HepG2 (cell line): ENCODE data around the gene IP6K1. TPM values are rescaled to one million over a fixed set of nuclear protein-coding genes. Genes with fewer than 3 reads are reported as not detected.

Experiments used
- ATAC-seq: fragments of 200-7000 bp; cut with Tn5 transposase; 3 replicates; pipeline ENCODE4 v1.9.1; 2020; ENCODE audit warnings: mild to moderate bottlenecking, moderate library complexity
- BruUV-seq: library from RNA; stranded (reverse); fragments of 400-500 nt; replicated peaks from 2 replicates; lab custom pipeline; 2021; lab: Mats Ljungman, UMichigan
- CTCF ChIA-PET: fragments of 300-600 bp; formaldehyde crosslinking; extraction: SDS; loops from one replicate; lab custom pipeline; 2021; ENCODE audit warnings: low total read pairs, inconsistent platforms, low intra/inter-chr PET ratio; lab: Yijun Ruan, JAX
- POLR2A ChIA-PET: fragments of 350-600 bp; sonication (Branson Sonifier 250); formaldehyde crosslinking; loops from one replicate; lab custom pipeline; 2020; ENCODE audit warnings: antibody characterized with exemption, inconsistent platforms; lab: Yijun Ruan, JAX
- DNase-seq: peaks from one replicate; pipeline ENCODE4 v3.0.0-alpha.2; 2015; ENCODE audit warnings: low spot score
- FAIRE-seq: peaks from 3 replicates; lab custom pipeline; 2011; peaks lifted over from hg19 to GRCh38; lab: Jason Lieb, UNC
- H2AFZ ChIP-seq: one replicate; pipeline ENCODE4 v1.6.1; 2011; ENCODE audit warnings: low read length, inconsistent platforms
- H3K27ac ChIP-seq: fragments of 300-600 bp; 3 replicates; pipeline ENCODE4 v1.8.0; 2011; ENCODE audit warnings: mixed run types, mild to moderate bottlenecking, mixed read lengths, low read length, inconsistent platforms; ENCODE audit not compliant: insufficient read depth; ENCODE audit errors: extremely low read length
- H3K27me3 ChIP-seq, 2 experiments: fragments of 200-600 bp in 1 of 2; 2 replicates in 1 of 2; 3 replicates in 1 of 2; pipeline versions ENCODE4 v1.6.0 to v1.8.0; 2011; ENCODE audit warnings: low read length in 2 of 2, mild to moderate bottlenecking in 2 of 2, moderate library complexity in 2 of 2, inconsistent platforms in 1 of 2; ENCODE audit not compliant: insufficient read depth in 2 of 2, control insufficient read depth in 1 of 2
- H3K36me3 ChIP-seq, 2 experiments: fragments of 200-600 bp in 1 of 2; replicated peaks in 1 of 2; 2 replicates in 1 of 2; 3 replicates in 1 of 2; pipeline versions ENCODE4 v1.5.1 to v1.8.0; 2011; ENCODE audit warnings: low read length in 2 of 2, inconsistent platforms in 1 of 2; ENCODE audit not compliant: insufficient read depth in 2 of 2, control insufficient read depth in 1 of 2
- H3K4me1 ChIP-seq: 2 replicates; pipeline ENCODE4 v1.5.1; 2012; ENCODE audit warnings: low read length, inconsistent platforms; ENCODE audit not compliant: insufficient read depth
- H3K4me2 ChIP-seq: 2 replicates; pipeline ENCODE4 v1.6.0; 2011; ENCODE audit warnings: low read depth, low read length, inconsistent platforms
- H3K4me3 ChIP-seq, 3 experiments: fragments of 200-600 bp in 1 of 3; sonication (generic), shearing (Covaris generic) in 1 of 3; replicated peaks in 1 of 3; 2 replicates each; pipeline ENCODE4 v1.5.1; 2011 to 2016; ENCODE audit warnings: low read length in 3 of 3, inconsistent platforms in 2 of 3, low read depth in 2 of 3, mild to moderate bottlenecking in 2 of 3, control low read depth in 1 of 3, mixed read lengths in 1 of 3; ENCODE audit not compliant: insufficient read depth in 1 of 3
- H3K79me2 ChIP-seq: one replicate; pipeline ENCODE4 v1.6.1; 2011; ENCODE audit warnings: low read length, inconsistent platforms; ENCODE audit not compliant: insufficient read depth
- H3K9ac ChIP-seq: 2 replicates; pipeline ENCODE4 v1.6.0; 2011; ENCODE audit warnings: mild to moderate bottlenecking, low read depth, low read length, inconsistent platforms; ENCODE audit not compliant: insufficient read depth
- H3K9me3 ChIP-seq: 2 replicates; pipeline ENCODE4 v1.5.1; 2012; ENCODE audit warnings: mild to moderate bottlenecking, low read length
- H4K20me1 ChIP-seq: 2 replicates; pipeline ENCODE4 v1.6.0; 2011; ENCODE audit warnings: inconsistent platforms, mild to moderate bottlenecking, low read length, moderate library complexity; ENCODE audit not compliant: insufficient read depth
- CSRNP1 ChIP-seq: sonication (generic); formaldehyde crosslinking; IDR thresholded peaks from 2 replicates; pipeline ENCODE4 v1.8.1; 2023; ENCODE audit warnings: mild to moderate bottlenecking, missing genetic modification reagents
- ESRRA ChIP-seq: sonication (generic); formaldehyde crosslinking; IDR thresholded peaks from 2 replicates; pipeline ENCODE4 v1.5.1; 2020; ENCODE audit warnings: mild to moderate bottlenecking, low read depth, missing genetic modification reagents
- FOXJ3 ChIP-seq: sonication (generic); formaldehyde crosslinking; IDR thresholded peaks from 2 replicates; pipeline ENCODE4 v1.4.0; 2020; ENCODE audit warnings: missing genetic modification reagents, mild to moderate bottlenecking, borderline replicate concordance
- FOXP1 ChIP-seq, 2 experiments: fragments of 450-650 bp in 1 of 2; IDR thresholded peaks; 2 replicates each; pipeline ENCODE4 v1.6.1; 2017 to 2018; ENCODE audit warnings: antibody characterized with exemption in 1 of 2
- HOXA7 ChIP-seq: sonication (generic); formaldehyde crosslinking; IDR thresholded peaks from 2 replicates; pipeline ENCODE4 v1.8.1; 2022; ENCODE audit warnings: mild to moderate bottlenecking, missing genetic modification reagents, moderate library complexity
- PCBP1 ChIP-seq: fragments of 200-400 bp; formaldehyde crosslinking; IDR thresholded peaks from 2 replicates; pipeline ENCODE4 v1.6.1; 2017; ENCODE audit warnings: mild to moderate bottlenecking, low read depth, low read length, borderline replicate concordance
- ZBTB3 ChIP-seq: sonication (generic); formaldehyde crosslinking; IDR thresholded peaks from 2 replicates; pipeline ENCODE4 v1.4.0; 2020; ENCODE audit warnings: low read depth, mild to moderate bottlenecking, moderate library complexity, missing genetic modification reagents, borderline replicate concordance
- ZMAT5 ChIP-seq: sonication (generic); formaldehyde crosslinking; IDR thresholded peaks from 2 replicates; pipeline ENCODE4 v1.5.0; 2020; ENCODE audit warnings: mild to moderate bottlenecking, low read depth, missing genetic modification reagents, borderline replicate concordance
- ZNF225 ChIP-seq: sonication (generic); formaldehyde crosslinking; IDR thresholded peaks from 2 replicates; pipeline ENCODE4 v1.4.0; 2020; ENCODE audit warnings: mild to moderate bottlenecking, missing genetic modification reagents
- ZSCAN9 ChIP-seq: IDR thresholded peaks from 2 replicates; pipeline ENCODE4 v1.6.1; 2016; ENCODE audit warnings: borderline replicate concordance
- ZZZ3 ChIP-seq: sonication (generic); formaldehyde crosslinking; IDR thresholded peaks from 2 replicates; pipeline ENCODE4 v1.4.0; 2020; ENCODE audit warnings: missing genetic modification reagents, mild to moderate bottlenecking, borderline replicate concordance
- WGBS: methylation state at CpG from one replicate; pipeline ENCODE4 v1.1.6; 2017; ENCODE audit warnings: low lambda C conversion rate; 5-methylcytosine and 5-hydroxymethylcytosine counted together
- in situ Hi-C: cut with HindIII; loops from 2 replicates; pipeline ENCODE4 v1.10.0; 2017; ENCODE audit warnings: low pct_unique_long_range_greater_than_20kb; ENCODE audit not compliant: extremely low pct_ligation_motif_present
- intact Hi-C: fragments of 100-400 bp; cut with micrococcal nuclease; formaldehyde crosslinking; loops from one replicate; pipeline ENCODE4 v1.10.0; 2022; ENCODE audit not compliant: unreplicated experiment
- polyA plus RNA-seq, 8 experiments: library from polyadenylated mRNA; depleted of rRNA in 3 of 8; stranded (reverse) in 7 of 8; unstranded in 1 of 8; fragments of >200 nt; fragmentation: Illumina TruSeq in 4 of 8; extraction: Trizol in 4 of 8; gene quantifications; 2 replicates each; pipeline versions ENCODE4 v1.2.1 to v1.2.3, GENCODE V29; 2011 to 2016; ENCODE audit warnings: low read depth in 4 of 8, missing spikeins in 1 of 8, mixed read lengths in 1 of 8; ENCODE audit not compliant: insufficient read depth in 1 of 8
- total RNA-seq, 5 experiments: library from RNA; depleted of rRNA; stranded (reverse); fragments of >200 nt; fragmentation: Illumina TruSeq; extraction: Trizol; gene quantifications; 2 replicates each; pipeline ENCODE4 v1.2.3, GENCODE V29; 2016; ENCODE audit warnings: low read depth in 1 of 5

The IP6K1 gene
- total and polyA plus RNA-seq, 2 of the 13 experiments (the other 11 are each of a cell fraction or from before 2014, with no cell fraction given): 17.7 to 29.7 TPM

DNA sequence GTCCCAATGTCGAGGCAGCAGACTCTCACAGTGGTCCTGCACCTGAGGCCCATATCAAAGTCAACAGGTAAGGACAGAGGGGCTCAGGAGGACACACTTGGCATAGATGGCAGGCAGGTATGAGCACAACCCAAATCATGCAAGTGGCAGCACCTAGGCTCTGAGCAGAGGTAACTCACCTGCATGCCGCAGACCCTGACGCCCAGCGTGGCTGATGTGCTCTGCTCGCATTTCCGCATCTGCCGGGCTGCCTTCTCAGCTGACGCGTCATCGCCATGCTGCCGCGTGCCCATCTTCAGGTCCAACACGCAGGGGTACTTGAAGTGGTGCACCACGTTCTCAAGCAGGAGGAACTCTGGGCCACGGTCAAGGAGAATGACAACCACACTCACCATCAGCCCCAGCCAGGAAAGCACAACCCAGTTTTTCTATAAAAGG is 58.4 kb downstream of the IP6K1 start:
- Histone ChIP-seq H4K20me1 (no peaks in the 10 kb centered on the region), H3K36me3 (peaks cover 16 to 45% of the 10 kb centered on the region in 2 experiments), H2AFZ (no peak overlapping the region), H3K4me1 (peaks cover 19% of the 10 kb centered on the region), H3K9me3 (no peaks in the 10 kb centered on the region), H3K4me2 (no peak overlapping the region), H3K27me3 (no peaks in the 10 kb centered on the region), H3K9ac (no peak overlapping the region), H3K79me2 (peaks cover 6% of the 10 kb centered on the region), H3K27ac (no peak overlapping the region), H3K4me3 (no peak overlapping the region)
- 97% methylated on average over 15 of the region's 15 CpGs for WGBS
- ChIA-PET CTCF (no interaction called here), POLR2A (no interaction called here)
- FAIRE-seq (no peak), ATAC-seq (no peak), DNase-seq (no peak)
- intact Hi-C loops: no loop called here
- TF ChIP-seq ZBTB3 (no peak), ZSCAN9 (CRISPR knock-in tag) (no peak), CSRNP1 (no peak), HOXA7 (no peak), FOXJ3 (no peak), PCBP1 (no peak), FOXP1 (IDR thresholded peaks at IDR 0.05) (no peak), FOXP1 (CRISPR knock-in tag; IDR thresholded peaks at IDR 0.05) (no peak), ZNF225 (CRISPR knock-in tag) (no peak), ESRRA (CRISPR knock-in tag) (no peak), ZMAT5 (no peak), ZZZ3 (CRISPR knock-in tag) (no peak)
- no TSS peak for BruUV-seq
- in situ Hi-C loops: no loop called here
